PC-9 (cell line): ENCODE measurements around the gene BICRAL. TPM values are rescaled to one million over a fixed set of nuclear protein-coding genes. Genes with fewer than 3 reads are reported as not detected.

Experiments used
- BruUV-seq: library from RNA; stranded (reverse); fragments of 400-500 nt; replicated peaks from 2 replicates; lab custom pipeline; 2021; lab: Mats Ljungman, UMichigan
- CTCF ChIA-PET: fragments of 300-600 bp; sonication (Branson Sonifier 250); formaldehyde crosslinking; loops from one replicate; lab custom pipeline; 2022; ENCODE audit warnings: antibody characterized with exemption; lab: Charles Lee
- POLR2A ChIA-PET: fragments of 300-600 bp; sonication (Branson Sonifier 250); formaldehyde crosslinking; loops from one replicate; lab custom pipeline; 2022; ENCODE audit warnings: antibody characterized with exemption; ENCODE audit not compliant: unreplicated experiment; lab: Charles Lee
- DNase-seq, 2 experiments: peaks; one replicate each; pipeline versions ENCODE4 v3.0.0 to v3.0.0-alpha.2; 2015 to 2022; ENCODE audit warnings: mixed read lengths in 1 of 2
- H2AFZ ChIP-seq: fragments of 200-600 bp; sonication (generic); 2 replicates; pipeline ENCODE4 v1.8.1; 2017; ENCODE audit warnings: antibody characterized with exemption
- H3F3A ChIP-seq: fragments of 200-600 bp; sonication (generic); 2 replicates; pipeline ENCODE4 v1.8.1; 2017; ENCODE audit warnings: antibody characterized with exemption, mild to moderate bottlenecking, low read depth; ENCODE audit not compliant: insufficient read depth
- H3K27ac ChIP-seq: fragments of 200-600 bp; sonication (generic); 2 replicates; pipeline ENCODE4 v1.6.1; 2016; ENCODE audit warnings: mixed run types
- H3K27me3 ChIP-seq: fragments of 200-600 bp; sonication (generic); 2 replicates; pipeline ENCODE4 v1.6.1; 2016; ENCODE audit warnings: low read depth, mixed run types; ENCODE audit not compliant: insufficient read depth
- H3K36me3 ChIP-seq: fragments of 200-600 bp; sonication (generic); 2 replicates; pipeline ENCODE4 v1.6.1; 2016; ENCODE audit warnings: low read depth, mixed run types
- H3K4me1 ChIP-seq: fragments of 200-600 bp; sonication (generic); replicated peaks from 2 replicates; pipeline ENCODE4 v1.6.1; 2016; ENCODE audit warnings: mixed run types; ENCODE audit not compliant: insufficient read depth
- H3K4me2 ChIP-seq: fragments of 200-600 bp; sonication (generic); 2 replicates; pipeline ENCODE4 v1.6.1; 2017; ENCODE audit warnings: mixed run types
- H3K4me3 ChIP-seq: fragments of 200-600 bp; sonication (generic); 2 replicates; pipeline ENCODE4 v1.6.1; 2016; ENCODE audit warnings: mixed run types
- H3K79me2 ChIP-seq: fragments of 200-600 bp; sonication (generic); 2 replicates; pipeline ENCODE4 v1.6.1; 2017; ENCODE audit warnings: low read depth, mixed run types
- H3K9me2 ChIP-seq: fragments of 200-600 bp; sonication (generic); 2 replicates; pipeline ENCODE4 v1.8.1; 2017; ENCODE audit warnings: mild to moderate bottlenecking; ENCODE audit not compliant: insufficient read depth
- H3K9me3 ChIP-seq: fragments of 200-600 bp; sonication (generic); 2 replicates; pipeline ENCODE4 v1.8.1; 2016; ENCODE audit warnings: low read depth; ENCODE audit not compliant: insufficient read depth
- H4K20me1 ChIP-seq: fragments of 200-600 bp; sonication (generic); 2 replicates; pipeline ENCODE4 v1.8.1; 2017; ENCODE audit not compliant: insufficient read depth
- EZH2 ChIP-seq: fragments of 200-600 bp; sonication (generic); IDR thresholded peaks from 2 replicates; pipeline ENCODE4 v1.8.0; 2017; ENCODE audit warnings: antibody characterized with exemption, low read depth
- intact Hi-C: fragments of 100-400 bp; cut with micrococcal nuclease; formaldehyde crosslinking; loops from one replicate; pipeline ENCODE4 v1.10.0; 2022; ENCODE audit not compliant: unreplicated experiment
- total RNA-seq: library from RNA; stranded (reverse); gene quantifications from 2 replicates; pipeline ENCODE4 v1.2.3, GENCODE V29; 2021
- TF ChIP-seq, protein P1 (sequence below): fragments of 200-600 bp; sonication (generic); conservative IDR thresholded peaks from 2 replicates; pipeline ENCODE4 v1.6.1; 2017; ENCODE audit warnings: mixed run types, antibody characterized with exemption, mild to moderate bottlenecking, moderate library complexity

BICRAL gene
- total RNA-seq, 1 experiment from 2014 or later = 12.9 TPM

DNA sequence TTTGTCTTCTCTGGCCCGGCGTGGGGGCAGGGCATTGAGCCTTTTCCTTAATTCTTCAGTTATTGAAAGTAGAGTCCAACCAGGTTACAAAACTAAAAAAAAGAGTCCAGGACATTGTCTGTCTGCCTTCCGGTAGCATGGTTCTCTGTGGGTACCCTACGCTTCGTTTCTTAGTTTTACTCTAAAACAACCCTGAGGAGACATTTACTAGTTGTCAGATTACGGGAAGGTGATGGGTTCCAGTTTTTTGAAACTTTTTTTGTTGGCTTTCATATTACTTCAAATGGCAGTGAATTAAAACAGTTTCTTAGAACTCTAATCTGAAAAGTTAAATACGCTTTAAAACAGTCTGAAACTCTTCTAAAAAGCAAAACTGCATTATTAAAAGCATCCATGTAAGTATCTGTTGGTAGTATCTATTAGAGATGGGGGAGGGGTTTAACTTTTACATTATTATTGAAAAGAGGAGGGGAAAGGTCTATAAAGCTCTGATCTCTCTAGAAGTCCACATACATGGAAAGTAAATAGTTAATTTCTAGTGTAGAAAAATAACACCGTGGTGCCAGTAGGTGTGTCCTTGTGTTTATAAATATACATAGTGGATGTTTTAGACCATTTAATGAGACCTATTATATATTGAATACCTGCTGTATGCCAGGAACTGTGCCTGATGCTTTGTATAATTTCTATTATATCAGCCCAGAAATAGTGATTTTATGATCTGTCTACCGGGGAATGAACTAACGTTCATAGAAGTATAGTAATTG is 2.2 kb downstream of the BICRAL start:
- Histone ChIP-seq H4K20me1 (no peaks in the 10 kb centered on the region), H2AFZ (peak overlapping the region; percentile 76), H3F3A (peaks cover 40% of the 10 kb centered on the region), H3K4me2 (peak overlapping the region; percentile 95), H3K9me3 (no peaks in the 10 kb centered on the region), H3K4me3 (peak overlapping the region; percentile 99), H3K9me2 (no peaks in the 10 kb centered on the region), H3K4me1 (peaks cover 34% of the 10 kb centered on the region), H3K27ac (peak overlapping the region; percentile 94), H3K79me2 (peaks cover 53% of the 10 kb centered on the region), H3K27me3 (no peaks in the 10 kb centered on the region), H3K36me3 (no peaks in the 10 kb centered on the region)
- CTCF ChIA-PET = no interaction called here
- no TSS peak for BruUV-seq
- DNase-seq = no peak
- POLR2A ChIA-PET = interaction anchor here (0.7 kb wide), 1 partner anchor 377 kb away, joined by 8 read pairs; no protein-coding TSS in a partner anchor
- TF ChIP-seq, protein P1, sequence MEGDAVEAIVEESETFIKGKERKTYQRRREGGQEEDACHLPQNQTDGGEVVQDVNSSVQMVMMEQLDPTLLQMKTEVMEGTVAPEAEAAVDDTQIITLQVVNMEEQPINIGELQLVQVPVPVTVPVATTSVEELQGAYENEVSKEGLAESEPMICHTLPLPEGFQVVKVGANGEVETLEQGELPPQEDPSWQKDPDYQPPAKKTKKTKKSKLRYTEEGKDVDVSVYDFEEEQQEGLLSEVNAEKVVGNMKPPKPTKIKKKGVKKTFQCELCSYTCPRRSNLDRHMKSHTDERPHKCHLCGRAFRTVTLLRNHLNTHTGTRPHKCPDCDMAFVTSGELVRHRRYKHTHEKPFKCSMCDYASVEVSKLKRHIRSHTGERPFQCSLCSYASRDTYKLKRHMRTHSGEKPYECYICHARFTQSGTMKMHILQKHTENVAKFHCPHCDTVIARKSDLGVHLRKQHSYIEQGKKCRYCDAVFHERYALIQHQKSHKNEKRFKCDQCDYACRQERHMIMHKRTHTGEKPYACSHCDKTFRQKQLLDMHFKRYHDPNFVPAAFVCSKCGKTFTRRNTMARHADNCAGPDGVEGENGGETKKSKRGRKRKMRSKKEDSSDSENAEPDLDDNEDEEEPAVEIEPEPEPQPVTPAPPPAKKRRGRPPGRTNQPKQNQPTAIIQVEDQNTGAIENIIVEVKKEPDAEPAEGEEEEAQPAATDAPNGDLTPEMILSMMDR = no peak
- TF ChIP-seq EZH2 = no peak
- intact Hi-C loops = no loop called here

GRCh38 chr6:42784717-42785498 is 3.1 kb downstream of the BICRAL start:
- ChIA-PET POLR2A (interaction anchor here (0.6 to 0.7 kb wide), 2 partner anchors 71 to 378 kb away, joined by 4 to 8 read pairs; no protein-coding TSS in a partner anchor), CTCF (interaction anchor here (0.7 kb wide), 1 partner anchor 648 kb away, joined by 6 read pairs; no protein-coding TSS in a partner anchor)
- no peaks in the 10 kb centered on the region for H3K9me3 ChIP-seq
- no peak for TF ChIP-seq EZH2
- TF ChIP-seq, protein P1 = no peak
- peak overlapping the region; percentile 99 for H3K4me3 ChIP-seq
- intact Hi-C loops = no loop called here
- H3K79me2 ChIP-seq = peaks cover 55% of the 10 kb centered on the region
- H3K9me2 ChIP-seq = no peaks in the 10 kb centered on the region
- H3K36me3 ChIP-seq = no peaks in the 10 kb centered on the region
- peaks cover 25% of the 10 kb centered on the region for H3K4me1 ChIP-seq
- H2AFZ ChIP-seq = no peak overlapping the region
- H3K27ac ChIP-seq = no peak overlapping the region
- H3F3A ChIP-seq = peaks cover 40% of the 10 kb centered on the region
- DNase-seq = no peak
- H3K4me2 ChIP-seq = peak overlapping the region; percentile 95
- H3K27me3 ChIP-seq = no peaks in the 10 kb centered on the region
- H4K20me1 ChIP-seq = peaks cover 7% of the 10 kb centered on the region; the same call in 1 of the 2 replicates
- BruUV-seq = no TSS peak

- peaks cover 10% of the 10 kb centered on the region for H3K4me1 ChIP-seq
- H3K27me3 ChIP-seq = no peaks in the 10 kb centered on the region
- no TSS peak for BruUV-seq
- no peak overlapping the region for H3K27ac ChIP-seq
- H2AFZ ChIP-seq = no peak overlapping the region
- peaks cover 11% of the 10 kb centered on the region; the same call in 1 of the 2 replicates for H4K20me1 ChIP-seq
- H3K36me3 ChIP-seq = no peaks in the 10 kb centered on the region
- H3K9me3 ChIP-seq = no peaks in the 10 kb centered on the region
- peaks cover 44% of the 10 kb centered on the region for H3F3A ChIP-seq
- peaks cover 51% of the 10 kb centered on the region for H3K79me2 ChIP-seq
- no peak overlapping the region for H3K4me3 ChIP-seq
- intact Hi-C loops = no loop called here
- no peak for DNase-seq
- ChIA-PET CTCF (no interaction called here), POLR2A (interaction anchor here (1.0 kb wide), 1 partner anchor 57 kb away, joined by 4 read pairs; no protein-coding TSS in a partner anchor)
- H3K9me2 ChIP-seq = no peaks in the 10 kb centered on the region
- no peak for TF ChIP-seq EZH2
- TF ChIP-seq, protein P1 = no peak
- no peak overlapping the region for H3K4me2 ChIP-seq
Measured at GRCh38 chr6:42786525-42786985, 4.7 kb downstream of the BICRAL start.
